Measurements from ENCODE around the gene XPO4. TPM values are rescaled to one million over a fixed set of nuclear protein-coding genes. Genes with fewer than 3 reads are reported as not detected.
"Not testable (repeated sequence)": the region's sequence is repeated elsewhere in the genome, so short reads cannot be mapped to it uniquely, and the experiment has no call there.

The XPO4 gene
- 21.3 and 22.5 TPM in 2 replicates for total RNA-seq
- 4.7 and 6.0 TPM in 2 replicates for polyA plus RNA-seq
- 5.9 TPM in 2 replicates for polyA plus RNA-seq (2011; cell fraction: cytosol; rRNA removed)
- polyA plus RNA-seq (2011; cell fraction: nucleus; rRNA removed): 16.1 and 20.8 TPM in 2 replicates
- 9.6 and 14.8 TPM in 2 replicates for polyA plus RNA-seq (2012)
- polyA minus RNA-seq: 21.7 and 24.9 TPM in 2 replicates
- 15.7 TPM for polyA minus RNA-seq (2011; cell fraction: cytosol; rRNA and poly(A)+ RNA removed)
- polyA minus RNA-seq (2011; cell fraction: nucleus; rRNA and poly(A)+ RNA removed): 24.4 and 35.9 TPM in 2 replicates
- Bru-seq, nascent RNA: percentile 89 among the genes with signal in this experiment
- BruChase-seq, experiment 1, labeled RNA remaining after a 6-hour chase: percentile 81 among the genes with signal in this experiment
- BruChase-seq, experiment 2, labeled RNA remaining after a 2-hour chase: percentile 82 among the genes with signal in this experiment
- long read RNA-seq, full-length matches to known transcripts: 11 of 27 reads
- long read RNA-seq, partial matches to known transcripts: 7 of 27 reads
- long read RNA-seq, other reads (novel, unspliced or antisense): 9 of 27 reads

- Histone ChIP-seq H3K27ac (ENCODE audit: insufficient read depth, low read depth, low read length) (peak within 1 kb of the TSS; percentile 65), H3K9ac (replicated peaks; ENCODE audit: extremely low read depth, insufficient read depth, low read length) (peak within 1 kb of the TSS; percentile 92), H3K9me1 (replicated peaks; ENCODE audit: control insufficient read depth, extremely low read depth, insufficient read depth, low read length) (no peaks in the 10 kb centered on the region), H3K4me3 (replicated peaks in 1 of 3; ENCODE audit: insufficient read depth in 1 of 3, low read depth in 1 of 3, low read length in 3 of 3) (peak within 1 kb of the TSS; percentile 60 to 100 (median 86)), H3K79me2 (ENCODE audit: control insufficient read depth, insufficient read depth, low read length) (peaks cover 47% of the 10 kb centered on the region), H2AFZ (ENCODE audit: low read depth, low read length) (peak within 1 kb of the TSS; percentile 94), H3K4me2 (ENCODE audit: insufficient read depth, low read length) (peak within 1 kb of the TSS; percentile 89), H3K9me3 (replicated peaks; ENCODE audit: control insufficient read depth, insufficient read depth, low read length) (no peaks in the 10 kb centered on the region), H4K20me1 (replicated peaks; ENCODE audit: control insufficient read depth, extremely low read depth, insufficient read depth, low read length) (no peaks in the 10 kb centered on the region), H3K27me3 (ENCODE audit: control insufficient read depth in 2 of 2, insufficient read depth in 2 of 2, low read length in 2 of 2) (no peaks in the 10 kb centered on the region), H3K36me3 (ENCODE audit: control insufficient read depth in 2 of 2, extremely low read depth in 1 of 2, insufficient read depth in 2 of 2, low read length in 2 of 2) (no peaks in the 10 kb centered on the region), H3K4me1 (ENCODE audit: control insufficient read depth, extremely low read depth, insufficient read depth, low read length) (peaks cover 12% of the 10 kb centered on the region)
- intact Hi-C loops (cut with micrococcal nuclease) (loop anchor here (1.0 to 2.0 kb wide), 3 partner anchors 20 to 336 kb away; partner anchors contain the start of gene IFT88), dilution Hi-C loops (cut with MboI; ENCODE audit: extremely low pct_ligation_motif_present, low sequenced_read_pairs) (no loop called here)
- no TSS peak for BruUV-seq (replicated peaks)
- POLR2A ChIA-PET: no interaction called here
- CTCF ChIA-PET: interaction anchor here (0.7 to 1.7 kb wide), 4 partner anchors 20 to 706 kb away, joined by 3 to 5 read pairs (median 4); no protein-coding TSS in a partner anchor
- TF ChIP-seq POLR2AphosphoS5 (IDR thresholded peaks at IDR 0.05; ENCODE audit: insufficient read depth, low read depth, low read length) (peak; percentile 93), MYC (IDR thresholded peaks at IDR 0.05; ENCODE audit: low read depth, low read length) (no peak), GATA2 (IDR thresholded peaks at IDR 0.05; ENCODE audit: insufficient read depth, insufficient read length, low read depth, low read length) (no peak), EZH2 (IDR thresholded peaks at IDR 0.05; ENCODE audit: borderline replicate concordance, low read depth, low read length, severe bottlenecking) (no peak), JUN (IDR thresholded peaks at IDR 0.05; ENCODE audit: borderline replicate concordance, insufficient read depth, insufficient read length, low read depth) (no peak), POLR2A (IDR thresholded peaks at IDR 0.05; ENCODE audit: low read depth, low read length) (peak; percentile 83)
- TF ChIP-seq, protein P1, sequence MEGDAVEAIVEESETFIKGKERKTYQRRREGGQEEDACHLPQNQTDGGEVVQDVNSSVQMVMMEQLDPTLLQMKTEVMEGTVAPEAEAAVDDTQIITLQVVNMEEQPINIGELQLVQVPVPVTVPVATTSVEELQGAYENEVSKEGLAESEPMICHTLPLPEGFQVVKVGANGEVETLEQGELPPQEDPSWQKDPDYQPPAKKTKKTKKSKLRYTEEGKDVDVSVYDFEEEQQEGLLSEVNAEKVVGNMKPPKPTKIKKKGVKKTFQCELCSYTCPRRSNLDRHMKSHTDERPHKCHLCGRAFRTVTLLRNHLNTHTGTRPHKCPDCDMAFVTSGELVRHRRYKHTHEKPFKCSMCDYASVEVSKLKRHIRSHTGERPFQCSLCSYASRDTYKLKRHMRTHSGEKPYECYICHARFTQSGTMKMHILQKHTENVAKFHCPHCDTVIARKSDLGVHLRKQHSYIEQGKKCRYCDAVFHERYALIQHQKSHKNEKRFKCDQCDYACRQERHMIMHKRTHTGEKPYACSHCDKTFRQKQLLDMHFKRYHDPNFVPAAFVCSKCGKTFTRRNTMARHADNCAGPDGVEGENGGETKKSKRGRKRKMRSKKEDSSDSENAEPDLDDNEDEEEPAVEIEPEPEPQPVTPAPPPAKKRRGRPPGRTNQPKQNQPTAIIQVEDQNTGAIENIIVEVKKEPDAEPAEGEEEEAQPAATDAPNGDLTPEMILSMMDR (IDR thresholded peaks at IDR 0.05; ENCODE audit: extremely low read depth in 1 of 2, insufficient read depth in 1 of 2, low read depth in 1 of 2, low read length in 2 of 2): no peak
- TF ChIP-seq, protein P2, sequence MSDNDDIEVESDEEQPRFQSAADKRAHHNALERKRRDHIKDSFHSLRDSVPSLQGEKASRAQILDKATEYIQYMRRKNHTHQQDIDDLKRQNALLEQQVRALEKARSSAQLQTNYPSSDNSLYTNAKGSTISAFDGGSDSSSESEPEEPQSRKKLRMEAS (IDR thresholded peaks at IDR 0.05; ENCODE audit: insufficient read depth, insufficient read length): peak; percentile 50
- DNase-seq (ENCODE audit: low read depth, low spot score) (peak; percentile 81), FAIRE-seq (peak; percentile 80)
Observed at GRCh38 chr13:20902438-20903163, at the start of gene XPO4. Gene XPO4, minus strand, starts transcription at chr13:20902746. Its CDS starts 8 bp downstream, at chr13:20902738.

DNA sequence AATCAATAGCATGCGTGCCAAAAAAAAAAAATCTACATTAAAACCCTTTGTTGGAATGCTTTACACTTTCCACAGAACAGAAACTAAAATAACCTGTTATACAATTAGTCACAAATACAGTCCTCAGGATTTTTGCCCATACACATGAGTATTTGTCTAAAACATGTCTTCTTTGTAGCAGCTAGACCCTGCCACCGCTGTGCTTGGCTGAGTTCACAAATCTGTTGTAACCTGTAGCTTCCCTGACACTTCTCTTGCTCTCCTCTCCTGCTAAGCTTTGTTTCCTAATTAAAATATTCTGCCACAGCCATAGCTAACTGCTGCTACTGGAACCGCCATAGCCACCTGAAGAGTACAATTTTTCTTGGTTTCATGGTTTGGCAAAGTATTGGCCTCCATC, 45.5 kb upstream of the XPO4 start:
- H3K79me2 ChIP-seq (ENCODE audit: control insufficient read depth, insufficient read depth, low read length); BruUV-seq (replicated peaks); dilution Hi-C loops (cut with MboI; ENCODE audit: extremely low pct_ligation_motif_present, low sequenced_read_pairs); H3K36me3 ChIP-seq (ENCODE audit: control insufficient read depth in 2 of 2, extremely low read depth in 1 of 2, insufficient read depth in 2 of 2, low read length in 2 of 2); DNase-seq (ENCODE audit: low read depth, low spot score); H3K9me3 ChIP-seq (replicated peaks; ENCODE audit: control insufficient read depth, insufficient read depth, low read length); H3K9me1 ChIP-seq (replicated peaks; ENCODE audit: control insufficient read depth, extremely low read depth, insufficient read depth, low read length); FAIRE-seq; H3K4me1 ChIP-seq (ENCODE audit: control insufficient read depth, extremely low read depth, insufficient read depth, low read length); H4K20me1 ChIP-seq (replicated peaks; ENCODE audit: control insufficient read depth, extremely low read depth, insufficient read depth, low read length); H3K4me3 ChIP-seq (replicated peaks in 1 of 3; ENCODE audit: insufficient read depth in 1 of 3, low read depth in 1 of 3, low read length in 3 of 3); H2AFZ ChIP-seq (ENCODE audit: low read depth, low read length); H3K27ac ChIP-seq (ENCODE audit: insufficient read depth, low read depth, low read length); H3K4me2 ChIP-seq (ENCODE audit: insufficient read depth, low read length); H3K9ac ChIP-seq (replicated peaks; ENCODE audit: extremely low read depth, insufficient read depth, low read length): not testable (repeated sequence)
- intact Hi-C loops (cut with micrococcal nuclease): loop anchor here (10.0 kb wide), 1 partner anchor 1287 kb away; no protein-coding TSS in a partner anchor
- POLR2A ChIA-PET: interaction anchor here (0.7 kb wide), 1 partner anchor 464 kb away, joined by 3 read pairs; no protein-coding TSS in a partner anchor
- CTCF ChIA-PET: interaction anchor here (0.7 to 1.1 kb wide), 2 partner anchors 184 to 185 kb away, joined by 3 read pairs; no protein-coding TSS in a partner anchor
- peaks cover 3 to 10% of the 10 kb centered on the region in 2 experiments for H3K27me3 ChIP-seq (ENCODE audit: control insufficient read depth in 2 of 2, insufficient read depth in 2 of 2, low read length in 2 of 2)

Measured in endothelial cell of umbilical vein (primary cell).